Putamen (tissue), 1 donor: ENCODE measurements around the gene S100P.
"Not testable (repeated sequence)": the region's sequence is repeated elsewhere in the genome, so short reads cannot be mapped to it uniquely, and the experiment has no call there.

Experiments
- DNase-seq: peaks from one replicate; pipeline ENCODE4 v3.0.0-alpha.2; 2016; ENCODE audit warnings: low spot score

The S100P gene

DNA sequence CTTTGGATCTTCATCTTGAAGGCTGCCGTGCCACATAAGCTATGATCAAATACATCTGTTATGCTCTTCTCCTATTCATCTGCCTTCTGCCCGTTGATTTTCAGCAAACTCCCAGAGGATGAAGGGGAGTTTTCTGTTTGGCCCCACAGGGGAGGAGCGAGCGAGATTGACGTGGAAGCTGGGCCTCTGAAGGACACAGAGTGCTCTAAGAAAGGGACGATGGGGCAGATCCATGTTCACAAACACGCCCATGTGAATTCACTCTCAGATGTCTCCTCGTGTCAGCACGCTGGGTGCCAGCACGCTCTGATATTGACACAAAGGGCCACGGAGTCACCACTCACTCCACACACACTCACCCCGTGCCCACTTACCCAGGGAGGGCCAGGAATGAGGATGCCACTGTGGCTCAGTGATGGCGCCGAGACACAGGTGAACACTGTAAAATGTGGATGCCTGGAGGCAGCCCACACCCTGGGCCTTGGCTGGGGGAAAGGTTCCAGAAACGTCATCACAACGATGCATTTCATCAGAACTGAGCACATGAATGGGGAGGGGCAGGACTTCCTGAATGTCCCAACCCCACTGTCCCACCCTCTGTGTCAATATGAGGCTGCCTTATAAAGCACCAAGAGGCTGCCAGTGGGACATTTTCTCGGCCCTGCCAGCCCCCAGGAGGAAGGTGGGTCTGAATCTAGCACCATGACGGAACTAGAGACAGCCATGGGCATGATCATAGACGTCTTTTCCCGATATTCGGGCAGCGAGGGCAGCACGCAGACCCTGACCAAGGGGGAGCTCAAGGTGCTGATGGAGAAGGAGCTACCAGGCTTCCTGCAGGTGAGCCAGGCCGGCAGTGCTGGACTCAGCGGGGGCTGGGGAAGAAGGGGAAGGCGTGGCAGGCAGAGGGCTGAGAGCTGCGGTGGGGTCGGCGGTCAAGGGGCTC lies at the start of gene S100P:
TSS of gene S100P (plus strand) at position 648 of the 946 bp plus-strand sequence. CDS start at position 703, 55 bp downstream.
- no peak for DNase-seq

DNA sequence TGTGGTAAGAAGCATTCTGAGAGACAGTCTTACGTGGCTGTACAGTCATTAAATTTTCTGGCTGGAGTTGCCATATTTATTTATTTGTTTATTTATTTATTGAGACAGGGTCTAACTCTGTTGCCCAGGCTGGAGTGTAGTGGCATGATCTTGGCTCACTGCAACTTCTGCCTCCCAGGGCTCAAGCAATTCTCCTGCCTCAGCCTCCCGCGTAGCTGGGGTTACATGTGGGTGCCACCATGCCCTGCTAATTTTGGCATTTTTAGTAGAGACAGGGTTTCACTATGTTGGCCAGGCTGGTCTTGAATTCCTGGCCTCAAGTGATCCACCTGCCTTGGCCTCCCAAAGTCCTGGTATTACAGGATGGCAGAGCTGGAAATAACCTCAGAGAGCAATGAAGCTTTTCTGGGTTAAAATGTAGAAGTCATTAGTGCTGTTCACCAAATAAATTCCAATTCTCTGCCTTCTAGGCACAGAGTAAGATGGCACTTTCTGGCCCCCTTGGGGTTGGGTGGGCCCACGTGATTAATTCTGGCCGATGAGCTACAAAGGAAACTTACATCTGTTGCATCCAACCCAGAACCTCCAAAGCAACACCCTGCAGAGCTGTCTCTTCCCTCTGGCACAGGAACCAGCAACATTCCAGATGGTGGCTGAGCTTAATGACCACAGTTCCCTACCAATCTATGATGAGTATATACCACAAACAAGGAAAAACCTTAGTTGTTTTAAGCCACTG lies 48.7 kb upstream of the S100P start:
- DNase-seq = no peak

- DNase-seq = no peak
Observed at GRCh38 chr4:6647169-6647568, 46.5 kb upstream of the S100P start.

GRCh38 chr4:6647582-6648230 lies 46.0 kb upstream of the S100P start:
- DNase-seq = no peak

DNA sequence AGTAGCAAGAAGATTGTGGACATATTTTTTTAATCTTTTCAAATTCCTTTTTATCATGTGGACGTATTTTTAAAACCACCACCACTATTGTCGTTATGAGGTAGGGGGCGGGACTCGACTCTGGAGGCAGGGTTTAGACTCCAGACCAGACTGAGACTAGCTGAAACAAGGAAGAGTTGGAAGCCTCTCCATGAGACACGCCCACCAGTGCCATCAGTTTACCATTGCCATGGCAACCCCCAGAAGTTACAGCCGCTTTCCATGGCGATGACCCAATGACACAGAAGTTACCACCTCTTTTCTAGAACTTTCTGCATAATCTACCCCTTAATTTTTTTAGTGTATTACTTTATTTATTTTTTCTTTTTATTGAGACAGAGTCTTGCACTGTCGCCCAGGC lies 44.5 kb upstream of the S100P start:
- no peak for DNase-seq

DNA sequence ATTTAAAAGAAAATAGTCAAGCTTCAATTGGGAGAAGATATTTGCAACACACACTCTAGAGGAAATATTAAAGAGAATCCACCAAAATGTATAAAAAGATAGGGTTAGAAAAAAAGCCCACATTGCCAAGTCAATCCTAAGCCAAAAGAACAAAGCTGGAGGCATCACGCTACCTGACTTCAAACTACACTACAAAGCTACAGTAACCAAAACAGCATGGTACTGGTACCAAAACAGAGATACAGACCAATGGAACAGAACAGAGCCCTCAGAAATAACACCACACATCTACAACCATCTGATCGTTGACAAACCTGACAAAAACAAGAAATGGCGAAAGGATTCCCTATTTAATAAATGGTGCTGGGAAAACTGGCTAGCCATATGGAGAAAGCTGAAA lies 39.5 kb upstream of the S100P start:
- DNase-seq = not testable (repeated sequence)

DNA sequence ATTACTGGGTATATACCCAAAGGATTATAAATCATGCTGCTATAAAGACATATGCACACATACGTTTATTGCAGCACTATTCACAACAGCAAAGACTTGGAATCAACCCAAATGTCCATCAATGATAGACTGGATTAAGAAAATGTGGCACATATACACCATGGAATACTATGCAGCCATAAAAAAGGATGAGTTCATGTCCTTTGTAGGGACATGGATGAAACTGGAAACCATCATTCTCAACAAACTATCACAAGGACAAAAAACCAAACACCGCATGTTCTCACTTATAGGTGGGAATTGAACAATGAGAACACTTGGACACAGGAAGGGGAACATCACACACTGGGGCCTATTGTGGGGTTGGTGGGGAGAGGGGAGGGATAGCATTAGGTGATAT lies 38.4 kb upstream of the S100P start:
- DNase-seq = not testable (repeated sequence)

DNA sequence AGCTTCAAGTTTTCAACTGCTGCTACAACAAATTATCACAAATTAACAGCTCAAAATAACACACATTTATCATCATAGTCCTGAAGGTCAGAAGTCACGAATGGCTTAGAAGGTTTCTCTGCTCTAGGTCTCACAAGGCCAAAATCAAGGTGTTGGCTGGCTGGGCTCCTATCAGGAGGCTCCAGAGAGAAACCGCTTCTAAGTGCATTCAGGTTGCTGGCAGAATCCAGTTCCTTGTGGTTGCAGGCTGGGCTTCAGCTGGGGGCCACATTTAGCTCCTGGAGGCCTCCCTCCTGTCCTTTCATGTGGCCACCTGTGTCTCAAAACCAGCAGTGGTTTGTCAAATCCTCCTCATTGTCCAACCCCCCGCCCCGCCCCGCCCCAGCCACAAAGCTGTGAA lies 37.8 kb upstream of the S100P start:
- no peak for DNase-seq

- DNase-seq = no peak
Observed at GRCh38 chr4:6657242-6658208, 36.2 kb upstream of the S100P start.

DNA sequence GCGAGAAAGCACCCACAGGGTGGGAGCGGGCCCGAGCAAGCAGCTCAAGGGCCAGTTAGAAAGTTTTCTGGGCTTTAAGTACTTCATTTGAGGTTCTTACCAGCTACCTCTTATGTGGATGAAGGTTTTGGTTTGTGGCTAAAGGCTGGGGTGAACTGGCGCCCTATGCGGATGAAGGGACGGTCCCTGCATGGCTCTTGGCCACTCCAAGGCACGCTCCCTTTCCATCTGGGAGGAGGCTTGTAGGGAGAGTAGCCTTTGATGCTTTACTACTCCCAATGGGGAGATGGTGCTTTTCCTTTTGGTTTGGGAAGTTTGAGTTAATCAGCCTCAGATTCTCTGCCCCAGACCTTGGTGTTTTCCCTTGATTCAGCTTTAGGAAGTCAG lies 35.5 kb upstream of the S100P start:
- no peak for DNase-seq

DNA sequence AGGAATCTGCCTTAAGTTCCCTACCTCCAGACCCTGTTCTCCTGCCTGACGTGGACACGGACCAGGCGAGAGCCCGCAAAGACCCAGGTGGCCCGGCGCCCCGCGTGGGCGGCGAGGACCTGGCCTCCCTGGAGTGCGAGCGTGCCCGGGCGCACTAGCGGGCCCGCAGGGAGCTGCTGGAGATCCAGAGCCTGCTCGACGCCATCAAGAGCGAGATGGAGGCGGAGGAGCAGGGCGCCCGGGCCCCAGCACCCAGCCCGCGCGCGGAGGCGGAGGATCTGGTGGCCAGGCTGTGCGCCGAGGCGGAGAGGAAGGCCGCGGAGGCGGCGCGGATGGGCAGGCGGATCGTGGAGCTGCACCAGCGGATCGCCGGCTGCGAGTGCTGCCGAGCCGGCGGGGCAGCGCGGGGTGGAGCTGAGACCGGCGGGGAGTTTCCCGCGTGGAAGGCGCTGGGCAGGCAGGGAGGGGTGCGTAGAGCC lies 35.0 kb upstream of the S100P start:
- no peak for DNase-seq

GRCh38 chr4:6659897-6660296 lies 33.8 kb upstream of the S100P start:
- no peak for DNase-seq

- no peak for DNase-seq
Observed at GRCh38 chr4:6660430-6660829, 33.2 kb upstream of the S100P start.

GRCh38 chr4:6662591-6662990 lies 31.1 kb upstream of the S100P start:
- DNase-seq = no peak

GRCh38 chr4:6663596-6664393 lies 29.9 kb upstream of the S100P start:
- DNase-seq = no peak

DNA sequence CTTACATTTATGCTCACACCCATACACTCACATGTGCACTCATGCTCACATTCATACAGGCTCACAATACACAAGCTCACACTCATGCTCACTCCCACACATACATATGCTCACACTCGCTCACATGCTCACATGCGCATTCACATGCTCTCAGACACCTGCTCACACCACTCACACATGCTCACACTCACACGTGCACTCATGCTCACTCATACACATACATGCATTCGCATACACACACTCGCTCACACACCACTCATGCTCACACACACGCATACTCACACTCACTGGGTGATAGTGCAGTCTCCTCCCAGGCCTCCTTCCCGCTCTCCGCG lies 28.4 kb upstream of the S100P start:
- DNase-seq = no peak

DNA sequence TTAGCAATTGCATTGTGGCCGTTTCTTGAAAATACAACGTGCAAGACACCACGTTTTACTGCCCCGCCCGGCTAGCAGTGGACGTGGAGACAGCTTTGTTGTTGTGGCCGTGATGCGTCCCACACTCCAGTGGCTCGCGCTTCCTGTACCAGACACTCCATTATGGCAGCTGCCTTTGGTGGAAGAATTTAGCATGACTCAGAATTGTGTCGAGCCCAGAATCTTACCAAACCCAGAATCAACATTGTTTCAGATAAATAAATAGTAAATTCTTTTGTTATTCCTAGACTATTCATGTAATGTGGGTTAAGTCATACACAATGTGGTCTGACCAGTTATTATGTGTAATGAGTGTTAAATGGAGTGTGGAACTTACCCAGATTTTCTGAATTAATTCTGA lies 25.3 kb upstream of the S100P start:
- DNase-seq = no peak

DNA sequence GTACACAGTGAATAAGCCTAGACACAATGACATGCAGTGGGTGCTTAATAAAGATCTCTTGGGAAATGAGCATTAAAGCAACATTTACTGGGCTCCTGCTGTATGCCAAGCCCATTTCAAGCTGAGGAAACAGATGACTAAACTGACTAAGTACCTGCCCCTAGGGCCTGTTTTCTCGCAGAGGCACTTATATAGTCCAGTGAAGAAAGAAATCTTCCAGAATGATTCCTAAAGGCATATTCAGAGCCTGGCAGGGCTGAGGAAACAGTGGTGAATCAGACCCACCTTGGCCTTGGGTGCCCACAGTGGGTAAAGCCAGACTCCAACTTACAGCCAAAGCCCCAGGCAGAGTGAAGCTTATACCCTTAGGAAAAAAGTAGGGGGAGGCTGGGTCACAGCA lies 22.0 kb upstream of the S100P start:
- DNase-seq = no peak

- DNase-seq = no peak
Observed at GRCh38 chr4:6672131-6672530, 21.5 kb upstream of the S100P start.

GRCh38 chr4:6672541-6673190 lies 21.0 kb upstream of the S100P start:
- DNase-seq = not testable (repeated sequence)
